GM19023 (cell line): ENCODE data around the gene GPR137.
A peak's percentile ranks its signal among the peaks of the same experiment; 100 is the strongest.
"Not testable (repeated sequence)": the region's sequence is repeated elsewhere in the genome, so short reads cannot be mapped to it uniquely, and the experiment has no call there.

ENCODE experiments used
- ATAC-seq: cut with Tn5 transposase; IDR thresholded peaks from one replicate; pipeline ENCODE4 v1.9.1; 2021; ENCODE audit warnings: mild to moderate bottlenecking, moderate library complexity; ENCODE audit not compliant: unreplicated experiment

The GPR137 gene

DNA sequence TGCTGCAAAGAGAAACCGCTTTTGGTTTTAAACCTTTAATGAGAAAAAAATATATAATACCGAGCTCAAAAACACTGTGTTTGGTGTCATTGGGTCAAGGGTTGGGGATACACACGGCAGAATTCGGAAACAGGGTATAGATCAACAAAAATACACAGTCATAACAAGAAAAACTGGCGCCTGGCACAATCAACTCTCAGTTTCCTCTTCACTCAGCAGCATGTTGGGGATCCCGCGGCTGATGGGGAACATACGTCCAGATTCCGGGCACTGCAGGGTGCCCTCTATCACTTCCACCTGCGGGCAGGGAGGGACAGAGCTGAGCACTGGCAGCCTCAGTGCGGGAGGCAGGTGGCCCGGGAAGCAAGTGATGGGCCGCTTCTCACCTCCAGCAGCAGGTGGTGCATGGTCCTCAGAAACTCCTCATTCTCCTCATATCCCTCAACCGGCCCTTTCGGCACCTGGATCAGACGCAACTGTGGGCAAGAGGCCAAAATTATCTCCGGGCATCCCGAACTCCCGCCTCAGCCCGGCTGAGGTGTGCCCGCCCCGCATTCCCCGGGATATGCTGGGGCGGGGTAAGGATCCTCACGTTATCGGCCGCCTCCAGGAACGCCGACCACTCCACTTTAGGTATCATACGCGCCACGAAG, 31.1 kb downstream of the GPR137 start:
- peak; percentile 0 for ATAC-seq

DNA sequence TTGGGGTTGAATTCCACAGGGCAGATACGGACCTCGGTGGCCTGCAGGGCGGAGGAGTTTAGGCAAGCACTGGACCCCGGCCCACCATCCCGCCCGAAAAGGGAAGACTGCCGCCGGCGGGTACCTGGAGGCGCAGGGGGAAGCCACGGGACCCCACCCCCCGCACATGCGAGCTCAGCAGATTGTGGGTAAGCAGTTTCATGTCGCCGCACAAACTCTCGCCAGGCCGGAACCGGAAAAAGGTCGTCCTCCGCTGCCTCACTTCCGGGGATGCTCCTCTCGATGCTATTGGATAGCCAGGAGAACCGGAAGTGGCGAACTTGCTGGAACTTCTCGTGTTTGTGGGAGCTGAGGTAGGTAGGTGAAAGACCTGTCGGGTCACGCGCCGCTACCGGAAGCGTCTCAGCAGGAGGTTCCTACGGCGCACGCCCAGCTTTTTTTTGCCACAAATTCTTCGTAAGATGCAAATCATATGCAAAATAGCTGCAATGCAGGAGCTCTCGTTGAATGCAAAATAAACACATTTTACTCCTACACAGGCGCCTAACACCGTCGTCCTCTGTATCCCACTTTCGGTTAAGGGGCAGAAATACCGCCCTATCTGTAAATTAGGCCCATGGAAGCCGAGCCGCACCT, 31.8 kb downstream of the GPR137 start, which contains the start of gene TRMT112:
TSS of gene TRMT112 (minus strand) at position 235 of the 636 bp plus-strand sequence. CDS start at position 202, 33 bp downstream.
- peak; percentile 65 for ATAC-seq

DNA sequence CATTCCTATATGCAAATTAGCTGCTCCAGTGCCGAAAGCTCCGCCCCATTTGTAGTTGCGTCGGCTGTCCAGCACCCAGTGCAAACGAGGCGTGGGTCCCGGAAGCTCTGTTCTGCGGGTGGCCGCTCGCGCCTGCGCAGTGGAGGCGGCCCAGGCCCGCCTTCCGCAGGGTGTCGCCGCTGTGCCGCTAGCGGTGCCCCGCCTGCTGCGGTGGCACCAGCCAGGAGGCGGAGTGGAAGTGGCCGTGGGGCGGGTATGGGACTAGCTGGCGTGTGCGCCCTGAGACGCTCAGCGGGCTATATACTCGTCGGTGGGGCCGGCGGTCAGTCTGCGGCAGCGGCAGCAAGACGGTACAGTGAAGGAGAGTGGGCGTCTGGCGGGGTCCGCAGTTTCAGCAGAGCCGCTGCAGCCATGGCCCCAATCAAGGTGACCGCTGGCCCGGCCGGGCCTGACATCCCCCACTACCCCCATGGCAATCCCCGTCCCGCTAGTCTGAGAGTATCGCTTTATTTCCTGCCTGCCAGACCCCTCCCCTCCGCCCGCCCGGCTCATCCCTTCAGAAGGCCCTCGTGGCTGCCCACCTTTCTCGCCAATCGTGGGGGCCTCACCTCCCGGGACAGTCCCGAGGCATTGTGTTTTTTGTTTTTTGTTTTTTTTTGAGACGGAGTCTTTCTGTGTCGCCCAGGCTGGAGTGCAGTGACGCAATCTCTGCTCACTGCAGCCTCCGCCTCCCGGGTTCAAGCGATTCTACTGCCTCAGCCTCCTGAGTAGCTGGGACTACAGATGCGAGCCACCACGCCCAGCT, 32.5 kb downstream of the GPR137 start, which contains the start of gene PRDX5:
TSS of gene PRDX5 (plus strand) at position 161 of the 805 bp plus-strand sequence. CDS start at position 256, 95 bp downstream.
- ATAC-seq = peak; percentile 78

DNA sequence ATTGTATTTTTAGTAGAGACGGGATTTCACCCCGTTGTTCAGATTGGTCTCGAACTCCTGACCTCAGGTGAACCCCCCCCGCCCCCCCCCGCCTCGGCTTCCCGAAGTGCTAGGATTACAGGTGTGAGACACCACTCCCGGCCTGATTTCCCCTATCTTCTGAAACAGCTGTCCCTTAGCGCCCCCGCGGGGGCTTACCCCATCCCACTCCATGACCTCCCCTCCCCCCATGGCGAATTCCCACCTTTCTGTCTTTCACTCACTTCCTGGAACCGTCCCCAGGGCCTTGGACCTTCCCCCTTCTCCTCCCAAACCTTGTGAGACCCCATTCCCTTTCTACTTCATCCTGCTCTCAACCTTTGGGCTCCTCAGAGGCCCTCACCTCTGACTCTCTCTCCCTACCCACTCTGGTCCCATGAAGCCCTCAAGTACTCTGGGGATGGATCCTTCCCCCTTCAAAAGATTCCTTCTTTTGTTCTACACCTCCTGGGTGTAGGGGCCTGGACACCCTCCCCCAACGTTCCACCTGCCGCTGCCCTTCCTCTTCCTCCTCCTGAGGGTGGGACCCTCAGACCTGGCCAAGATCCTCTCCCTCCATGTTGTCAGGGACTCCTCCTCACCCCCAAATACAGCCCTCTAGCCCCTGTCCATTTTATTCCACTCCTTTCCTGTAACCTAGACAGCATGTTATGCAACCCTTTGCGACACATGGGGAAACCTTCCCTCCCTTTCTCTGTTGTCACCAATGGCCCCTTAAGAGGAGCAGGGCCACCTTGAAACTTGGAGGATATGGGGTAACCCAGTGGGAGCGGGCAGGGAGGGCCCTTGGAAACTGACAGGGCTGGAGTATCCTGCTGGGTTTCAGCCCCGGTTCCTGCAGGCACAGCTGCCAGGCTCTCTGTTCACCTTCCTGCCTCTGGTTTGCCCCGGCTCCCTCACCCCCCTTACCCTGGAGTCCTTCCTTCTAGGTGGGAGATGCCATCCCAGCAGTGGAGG, 33.4 kb downstream of the GPR137 start:
- no peak for ATAC-seq

DNA sequence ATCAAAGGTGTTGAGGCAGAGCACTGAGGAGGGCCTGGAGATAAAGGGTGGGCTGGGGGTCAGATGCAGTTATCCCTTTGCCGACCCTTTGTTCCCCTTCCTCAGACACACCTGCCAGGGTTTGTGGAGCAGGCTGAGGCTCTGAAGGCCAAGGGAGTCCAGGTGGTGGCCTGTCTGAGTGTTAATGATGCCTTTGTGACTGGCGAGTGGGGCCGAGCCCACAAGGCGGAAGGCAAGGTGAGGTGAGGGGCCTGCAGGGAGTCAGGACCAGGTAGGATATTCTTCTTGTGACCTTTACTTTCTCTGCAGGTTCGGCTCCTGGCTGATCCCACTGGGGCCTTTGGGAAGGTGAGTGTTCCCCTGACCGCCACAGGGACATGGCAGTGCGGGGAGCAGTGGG, 34.9 kb downstream of the GPR137 start:
- no peak for ATAC-seq

DNA sequence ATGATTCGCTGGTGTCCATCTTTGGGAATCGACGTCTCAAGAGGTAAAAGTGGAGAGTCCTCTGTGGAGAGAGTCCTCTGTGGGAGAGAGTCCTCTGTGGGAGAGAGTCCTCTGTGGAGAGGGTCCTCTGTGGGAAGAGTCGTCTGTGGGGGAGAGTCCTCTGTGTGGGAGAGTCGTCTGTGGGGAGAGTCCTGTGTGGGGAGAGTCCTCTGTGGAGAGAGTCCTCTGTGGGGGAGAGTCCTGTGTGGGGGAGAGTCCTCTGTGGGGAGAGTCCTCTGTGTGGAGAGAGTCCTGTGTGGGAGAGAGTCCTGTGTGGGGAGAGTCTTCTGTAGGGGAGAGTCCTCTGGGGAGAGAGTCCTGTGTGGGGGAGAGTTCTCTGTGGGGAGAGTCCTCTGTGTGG, 35.4 kb downstream of the GPR137 start:
- no peak for ATAC-seq

DNA sequence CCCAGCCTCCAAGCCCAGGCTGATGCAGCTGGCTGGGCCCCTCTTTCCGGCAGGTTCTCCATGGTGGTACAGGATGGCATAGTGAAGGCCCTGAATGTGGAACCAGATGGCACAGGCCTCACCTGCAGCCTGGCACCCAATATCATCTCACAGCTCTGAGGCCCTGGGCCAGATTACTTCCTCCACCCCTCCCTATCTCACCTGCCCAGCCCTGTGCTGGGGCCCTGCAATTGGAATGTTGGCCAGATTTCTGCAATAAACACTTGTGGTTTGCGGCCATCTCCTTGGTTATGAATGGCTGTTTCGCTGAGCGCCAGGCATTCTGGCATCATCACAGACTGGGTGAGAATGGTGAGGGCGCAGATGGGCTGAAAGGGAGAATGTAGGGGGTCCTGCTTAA, 35.9 kb downstream of the GPR137 start:
- no peak for ATAC-seq

DNA sequence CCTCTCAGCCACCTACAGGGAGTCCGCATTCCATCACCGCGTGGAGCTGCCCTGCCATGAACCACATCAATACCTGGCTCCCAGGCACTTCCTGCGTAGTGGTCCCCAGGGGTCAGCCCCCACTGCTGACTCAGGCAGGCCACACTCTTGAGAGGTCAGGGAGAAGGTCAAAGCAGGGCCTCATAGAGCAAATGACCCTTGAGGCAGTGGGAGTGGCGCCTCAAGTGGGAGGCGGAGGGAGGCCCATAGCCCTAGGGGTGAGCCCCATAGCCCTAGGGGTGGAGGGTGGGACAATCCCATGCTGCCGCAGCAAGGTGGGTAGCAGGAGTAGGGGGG, 37.2 kb downstream of the GPR137 start:
- no peak for ATAC-seq

DNA sequence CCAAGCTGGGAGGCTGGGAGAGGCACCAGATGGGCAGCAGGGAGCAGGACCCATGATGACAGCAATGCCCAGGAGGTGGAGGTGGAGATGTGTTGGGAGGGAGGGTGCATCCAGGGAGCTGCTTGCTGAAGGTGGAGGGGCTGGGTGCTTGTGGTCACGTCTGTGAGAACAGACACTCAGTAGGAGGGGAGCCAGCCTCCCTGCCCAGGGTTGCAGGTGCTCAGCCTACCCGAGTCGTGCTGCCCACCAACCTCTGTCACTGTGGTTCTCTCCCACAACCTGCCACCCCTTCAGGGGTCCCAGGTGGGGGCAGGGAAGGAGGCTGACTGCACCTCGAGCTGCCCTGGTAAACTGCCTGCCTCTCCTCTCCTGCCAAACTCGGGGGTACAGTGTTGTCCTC, 37.7 kb downstream of the GPR137 start:
- ATAC-seq = no peak

DNA sequence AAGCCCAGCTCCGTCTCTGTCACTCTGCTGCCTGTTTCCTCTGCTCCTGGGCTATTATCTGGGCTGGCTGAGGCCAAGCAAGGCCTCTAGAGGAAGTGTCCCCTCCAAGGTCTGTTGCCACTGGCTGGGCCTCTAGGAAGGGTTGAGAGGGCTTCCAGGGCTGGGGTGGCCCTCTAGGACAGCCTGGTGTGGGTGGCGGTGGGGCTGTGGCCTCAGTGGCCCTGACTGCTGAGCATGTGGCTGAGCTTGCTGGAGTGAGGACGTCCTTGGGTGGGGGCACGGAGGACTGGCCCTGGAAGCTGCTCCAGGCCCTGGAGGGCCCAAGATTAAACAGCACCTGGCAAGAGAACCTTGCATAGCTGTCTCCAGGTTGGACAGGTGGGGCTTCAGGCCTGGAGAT, 38.3 kb downstream of the GPR137 start:
- ATAC-seq = not testable (repeated sequence)

DNA sequence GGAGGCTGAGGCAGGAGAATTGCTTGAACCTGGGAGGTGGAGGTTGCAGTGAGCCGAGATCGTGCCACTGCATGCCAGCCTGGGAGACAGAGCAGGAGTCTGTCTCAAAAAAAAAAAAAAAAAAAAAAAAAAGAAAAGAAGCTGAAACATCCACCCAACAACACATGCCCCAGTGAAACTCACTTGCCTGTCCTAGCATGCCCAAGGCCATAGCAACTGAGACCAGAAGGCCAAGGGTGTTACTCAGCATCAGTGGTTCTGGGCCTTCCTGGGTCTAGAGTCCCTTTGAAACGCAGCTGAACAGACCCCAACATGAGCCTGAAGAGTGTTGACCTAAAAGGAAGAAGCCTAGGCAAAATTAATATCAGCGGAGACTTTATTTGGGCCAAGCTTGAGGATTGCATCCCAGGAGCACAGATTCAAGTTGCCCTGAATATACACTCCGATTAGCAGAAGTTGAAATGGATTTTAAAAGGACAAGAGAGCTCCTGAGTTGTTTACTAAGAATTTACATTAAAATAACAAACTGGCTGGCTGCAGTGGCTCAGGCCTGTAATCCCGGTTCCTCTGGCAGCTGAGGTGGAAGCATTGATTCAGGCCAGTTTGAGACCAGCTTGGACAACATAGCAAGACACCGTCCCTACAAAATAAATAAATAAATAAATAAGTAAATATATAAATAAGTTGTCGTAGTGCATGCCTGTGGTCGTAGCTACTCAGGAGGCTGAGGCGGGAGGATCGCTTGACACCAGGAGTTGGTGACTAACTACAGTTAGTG, 39.2 kb downstream of the GPR137 start:
- no peak for ATAC-seq

DNA sequence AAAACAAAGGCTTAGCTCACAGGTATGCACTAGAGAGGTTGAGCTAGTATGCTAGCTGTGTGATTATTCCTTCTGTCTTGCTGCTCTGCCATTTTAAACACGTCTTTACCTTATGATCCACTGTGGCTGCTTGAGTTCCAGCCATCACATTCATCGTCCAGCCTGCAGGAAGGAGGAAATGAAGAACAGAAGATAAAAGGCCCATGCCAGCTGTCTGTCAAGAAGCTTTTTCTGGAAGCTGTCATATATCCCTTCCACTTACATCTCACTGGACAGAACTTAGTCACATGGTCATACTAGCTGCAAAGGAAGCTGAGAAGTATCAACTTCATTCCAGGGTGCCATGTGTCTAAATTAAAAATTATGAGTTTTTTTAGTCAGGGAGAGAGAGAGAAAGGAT, 41.7 kb downstream of the GPR137 start:
- no peak for ATAC-seq

DNA sequence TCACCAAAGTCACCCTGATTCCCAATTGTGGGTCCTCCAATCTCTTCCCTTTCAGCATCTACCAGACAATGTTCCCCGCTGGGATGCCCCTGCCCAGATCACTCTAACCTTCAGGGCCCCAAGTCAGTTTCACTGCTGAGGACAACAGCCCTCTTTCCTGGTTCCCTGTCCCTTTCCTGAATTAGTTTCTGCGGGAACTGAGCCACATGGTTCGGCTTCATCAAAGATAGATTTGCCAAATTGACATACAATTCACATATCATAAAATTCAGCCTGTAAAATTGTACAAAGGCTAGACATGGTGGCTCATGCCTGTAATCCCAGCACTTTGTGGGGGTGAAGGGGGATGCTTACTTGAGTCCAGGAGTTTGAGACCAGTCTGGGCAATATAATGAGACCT, 42.3 kb downstream of the GPR137 start:
- ATAC-seq = no peak

DNA sequence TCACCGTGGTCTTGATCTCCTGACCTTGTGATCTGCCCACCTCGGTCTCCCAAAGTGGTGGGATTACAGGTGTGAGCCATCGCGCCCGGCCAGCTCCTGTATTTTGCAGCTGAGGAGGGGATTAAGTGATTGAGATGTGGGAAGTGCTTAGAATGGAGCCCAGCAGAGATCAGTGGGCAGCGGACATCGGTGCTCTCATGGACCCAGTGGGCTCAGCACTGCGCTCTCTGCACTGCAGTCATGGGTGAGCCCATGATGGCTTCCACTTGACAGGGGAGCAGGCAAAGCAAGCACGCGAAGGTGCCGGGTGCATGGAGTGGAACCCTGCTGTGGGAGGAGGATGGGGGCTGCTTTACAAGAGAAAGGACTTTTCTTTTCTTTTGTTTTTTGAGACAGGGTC, 45.2 kb downstream of the GPR137 start:
- no peak for ATAC-seq

DNA sequence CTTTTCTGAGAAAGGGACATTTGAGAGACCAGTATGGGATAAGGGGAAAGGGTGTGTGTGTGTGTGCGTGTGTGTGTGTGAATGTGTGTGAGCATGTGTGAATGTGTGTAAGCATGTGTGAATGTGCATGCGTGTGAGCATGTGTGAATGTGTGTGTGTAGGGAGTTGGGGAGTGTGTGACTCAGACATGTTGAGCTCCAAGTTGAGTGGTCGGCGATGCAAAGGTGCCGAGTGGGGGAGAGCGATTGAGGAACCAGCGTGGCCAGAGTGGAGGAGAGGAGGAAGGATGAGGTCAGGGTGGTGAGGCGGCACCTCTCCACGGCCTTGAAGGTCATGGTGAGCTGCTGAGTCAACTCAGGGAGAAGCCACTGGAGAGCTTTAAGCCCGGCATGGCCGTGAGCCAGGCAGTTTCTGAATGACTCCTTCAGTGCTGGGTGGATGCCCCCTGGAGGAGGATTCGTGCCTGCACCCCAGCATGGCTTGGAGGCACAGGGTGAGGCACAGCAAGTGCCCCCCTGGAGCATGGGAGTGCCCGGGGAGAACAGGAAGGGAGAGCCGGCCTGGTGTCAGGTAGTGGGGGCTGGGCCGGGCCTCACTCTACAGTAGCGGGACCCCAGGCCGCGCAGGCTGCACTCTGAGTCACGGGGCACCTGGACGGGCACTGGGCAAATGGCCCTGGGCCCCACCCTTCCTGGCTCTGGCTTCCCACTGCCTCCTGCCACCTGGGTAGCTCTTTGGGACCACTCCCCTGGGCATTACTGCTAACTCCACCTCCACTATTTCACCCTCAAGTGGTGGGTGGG, 46.1 kb downstream of the GPR137 start:
- peak; percentile 46 for ATAC-seq

DNA sequence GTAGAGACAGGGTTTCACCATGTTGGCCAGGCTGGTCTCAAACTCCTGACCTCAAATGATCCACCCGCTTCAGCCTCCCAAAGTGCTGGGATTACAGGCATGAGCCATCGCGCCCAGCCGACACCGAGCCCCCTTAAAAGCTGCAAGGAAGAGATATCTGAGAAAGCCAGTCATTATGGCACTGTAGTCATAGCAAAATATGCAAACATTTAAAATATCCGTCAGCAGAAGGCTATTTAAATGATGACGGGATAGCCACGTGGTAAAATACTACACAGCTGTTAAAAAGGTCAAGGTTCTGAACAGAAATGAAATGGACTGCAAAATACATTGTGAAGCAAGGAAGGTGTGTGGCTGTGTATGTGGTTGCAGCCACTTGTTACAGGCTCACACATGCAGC, 47.9 kb downstream of the GPR137 start:
- ATAC-seq = no peak

DNA sequence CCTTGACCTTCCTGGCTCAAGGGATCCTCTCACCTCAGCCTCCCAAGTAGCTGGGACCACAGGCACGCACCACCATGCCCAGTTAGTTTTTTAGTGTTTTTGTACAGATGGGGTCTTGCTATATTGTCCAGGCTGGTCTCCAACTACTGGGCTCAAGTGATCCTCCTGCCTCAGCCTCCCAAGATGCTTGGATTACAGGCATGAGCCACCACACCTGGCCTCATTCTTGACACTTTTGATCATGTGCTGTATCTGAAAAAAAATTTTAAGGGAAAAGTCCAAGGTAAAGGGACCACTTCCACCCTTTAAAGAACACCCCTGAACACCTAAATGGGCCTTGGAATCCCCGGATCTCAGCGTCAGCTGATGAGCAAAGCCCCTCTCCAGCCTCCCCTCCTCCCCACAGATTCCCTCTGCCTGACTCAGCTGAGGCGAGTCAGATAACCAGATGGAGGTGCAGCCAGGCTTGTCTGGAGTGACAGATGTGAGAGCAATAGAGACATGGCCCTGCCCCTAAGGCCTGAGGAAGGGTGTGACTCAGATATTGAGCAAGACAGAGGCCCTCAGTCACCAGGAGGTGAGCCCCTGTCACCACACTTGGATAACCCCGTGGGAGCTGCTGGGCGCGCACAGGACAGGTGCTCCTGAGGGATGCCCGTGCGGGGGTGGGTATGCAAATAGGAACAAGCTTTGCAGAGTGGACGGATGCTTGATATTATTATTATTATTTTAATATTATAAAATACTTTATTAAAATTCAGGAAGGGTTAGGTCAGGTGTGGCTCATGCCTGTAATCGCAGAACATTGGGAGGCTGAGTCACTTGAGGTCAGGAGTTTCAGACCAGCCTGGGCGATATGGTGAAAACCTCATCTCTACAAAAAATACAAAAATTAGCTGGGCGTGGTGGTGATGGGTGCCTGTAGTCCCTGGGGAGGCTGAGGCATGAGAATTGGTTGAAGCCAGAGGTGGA, 49.4 kb downstream of the GPR137 start:
- ATAC-seq = peak; percentile 80
